HepG2 (cell line): ENCODE measurements around the gene TRAPPC1. TPM values are rescaled to one million over a fixed set of nuclear protein-coding genes. Genes with fewer than 3 reads are reported as not detected.

Experiments used
- GATAD1 ChIP-seq: IDR thresholded peaks from 2 replicates; pipeline ENCODE4 v1.6.1; 2016; ENCODE audit warnings: missing genetic modification reagents, missing compliant biosample characterization
- KLF16 ChIP-seq, 2 experiments: sonication (generic) in 1 of 2; formaldehyde crosslinking in 1 of 2; IDR thresholded peaks; 2 replicates each; pipeline versions ENCODE4 v1.6.1 to v1.8.0; 2016 to 2023; ENCODE audit warnings: missing genetic modification reagents in 2 of 2, missing compliant biosample characterization in 1 of 2
- MYC ChIP-seq: sonication (generic); formaldehyde crosslinking; IDR thresholded peaks from 2 replicates; pipeline ENCODE4 v1.9.0; 2021; ENCODE audit warnings: missing genetic modification reagents, borderline replicate concordance
- RAD21 ChIP-seq: fragments of 450-650 bp; formaldehyde crosslinking; IDR thresholded peaks from 2 replicates; pipeline ENCODE4 v1.5.0; 2020; ENCODE audit warnings: mild to moderate bottlenecking
- SMARCE1 ChIP-seq: fragments of 450-650 bp; IDR thresholded peaks from 2 replicates; pipeline ENCODE4 v1.6.1; 2017; ENCODE audit warnings: borderline replicate concordance
- STAG1 ChIP-seq: sonication (generic); formaldehyde crosslinking; IDR thresholded peaks from 2 replicates; pipeline ENCODE4 v1.4.0; 2020; ENCODE audit warnings: missing genetic modification reagents
- ZBTB38 ChIP-seq: sonication (generic); formaldehyde crosslinking; IDR thresholded peaks from 2 replicates; pipeline ENCODE4 v1.5.1; 2020; ENCODE audit warnings: mild to moderate bottlenecking, missing genetic modification reagents
- ZNF549 ChIP-seq: sonication (generic); formaldehyde crosslinking; IDR thresholded peaks from 2 replicates; pipeline ENCODE4 v1.5.0; 2020; ENCODE audit warnings: missing genetic modification reagents
- ZNF841 ChIP-seq: sonication (generic); formaldehyde crosslinking; IDR thresholded peaks from 2 replicates; pipeline ENCODE4 v1.8.1; 2023; ENCODE audit warnings: missing genetic modification reagents, borderline replicate concordance
- polyA plus RNA-seq, 8 experiments: library from polyadenylated mRNA; depleted of rRNA in 3 of 8; stranded (reverse) in 7 of 8; unstranded in 1 of 8; fragments of >200 nt; fragmentation: Illumina TruSeq in 4 of 8; extraction: Trizol in 4 of 8; gene quantifications; 2 replicates each; pipeline versions ENCODE4 v1.2.1 to v1.2.3, GENCODE V29; 2011 to 2016; ENCODE audit warnings: low read depth in 4 of 8, missing spikeins in 1 of 8, mixed read lengths in 1 of 8; ENCODE audit not compliant: insufficient read depth in 1 of 8
- total RNA-seq, 5 experiments: library from RNA; depleted of rRNA; stranded (reverse); fragments of >200 nt; fragmentation: Illumina TruSeq; extraction: Trizol; gene quantifications; 2 replicates each; pipeline ENCODE4 v1.2.3, GENCODE V29; 2016; ENCODE audit warnings: low read depth in 1 of 5
- TF ChIP-seq, protein P1 (sequence below): sonication (generic); formaldehyde crosslinking; IDR thresholded peaks from 2 replicates; pipeline ENCODE4 v1.5.0; 2020; ENCODE audit warnings: missing genetic modification reagents
- TF ChIP-seq, protein P2 (sequence below): sonication (generic); formaldehyde crosslinking; IDR thresholded peaks from 2 replicates; pipeline ENCODE4 v1.5.1; 2020; ENCODE audit warnings: mild to moderate bottlenecking, missing genetic modification reagents, moderate library complexity
- TF ChIP-seq, protein P3 (sequence below): sonication (generic); formaldehyde crosslinking; conservative IDR thresholded peaks from 2 replicates; pipeline ENCODE4 v1.4.0; 2020; ENCODE audit warnings: missing genetic modification reagents
- TF ChIP-seq, protein P4 (sequence below), 2 experiments: sonication (generic) in 1 of 2; formaldehyde crosslinking in 1 of 2; IDR thresholded peaks; 2 replicates each; pipeline versions ENCODE4 v1.5.1 to v1.6.1; 2011 to 2020; ENCODE audit warnings: borderline replicate concordance in 1 of 2, low read depth in 1 of 2, low read length in 1 of 2, mild to moderate bottlenecking in 1 of 2, missing genetic modification reagents in 1 of 2, moderate library complexity in 1 of 2
- TF ChIP-seq, protein P5 (sequence below): sonication (generic); formaldehyde crosslinking; conservative IDR thresholded peaks from 2 replicates; pipeline ENCODE4 v1.8.0; 2022; ENCODE audit warnings: mild to moderate bottlenecking, moderate library complexity, missing genetic modification reagents
- TF ChIP-seq, protein P6 (sequence below): sonication (generic); formaldehyde crosslinking; IDR thresholded peaks from 2 replicates; pipeline ENCODE4 v1.5.0; 2020; ENCODE audit warnings: mild to moderate bottlenecking, missing genetic modification reagents

Gene TRAPPC1
- total and polyA plus RNA-seq, 2 of the 13 experiments (the other 11 are each of a cell fraction or from before 2014, with no cell fraction given) = 28.1 to 44.9 TPM

DNA sequence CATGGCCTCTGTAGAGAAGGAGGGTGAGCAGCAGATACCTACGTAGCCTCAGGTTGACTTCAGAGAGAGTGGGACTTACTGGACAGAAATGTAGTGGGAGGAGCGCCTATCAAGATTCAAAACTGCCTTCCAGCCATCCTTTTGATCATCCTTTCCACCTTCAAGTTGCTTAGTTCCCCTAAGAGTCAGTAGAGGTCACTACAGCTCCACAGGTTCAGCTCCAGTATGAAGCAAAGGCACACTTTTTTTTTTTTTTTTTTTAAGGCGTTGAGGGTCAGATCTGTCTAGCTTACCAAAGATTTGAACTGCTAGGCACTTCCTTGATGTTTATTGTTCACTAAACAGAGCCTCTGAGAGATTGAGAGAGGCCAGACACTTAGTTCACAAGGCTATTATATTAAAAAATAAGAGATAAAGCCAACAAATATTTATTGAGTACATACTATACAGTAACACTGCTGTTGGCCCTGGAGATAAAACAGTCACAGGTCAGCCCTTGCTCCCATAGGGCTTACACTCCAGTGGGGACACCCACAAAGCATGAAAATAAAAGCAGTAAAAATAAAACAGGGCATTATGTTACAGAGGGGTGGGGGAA is 18.7 kb downstream of the TRAPPC1 start (continued):
- TF ChIP-seq, protein P1, sequence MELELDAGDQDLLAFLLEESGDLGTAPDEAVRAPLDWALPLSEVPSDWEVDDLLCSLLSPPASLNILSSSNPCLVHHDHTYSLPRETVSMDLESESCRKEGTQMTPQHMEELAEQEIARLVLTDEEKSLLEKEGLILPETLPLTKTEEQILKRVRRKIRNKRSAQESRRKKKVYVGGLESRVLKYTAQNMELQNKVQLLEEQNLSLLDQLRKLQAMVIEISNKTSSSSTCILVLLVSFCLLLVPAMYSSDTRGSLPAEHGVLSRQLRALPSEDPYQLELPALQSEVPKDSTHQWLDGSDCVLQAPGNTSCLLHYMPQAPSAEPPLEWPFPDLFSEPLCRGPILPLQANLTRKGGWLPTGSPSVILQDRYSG (CRISPR knock-in tag) = no peak
- peak; percentile 81 for TF ChIP-seq STAG1 (CRISPR knock-in tag)
- TF ChIP-seq SMARCE1 = no peak
- peak; percentile 76 for TF ChIP-seq RAD21
- TF ChIP-seq KLF16 (CRISPR knock-in tag; IDR thresholded peaks at IDR 0.05) = 0 out of 4 replicates have a peak, but pooled peaks of 1 of the 2 experiments have one; percentile 25
- no peak for TF ChIP-seq ZNF841
- TF ChIP-seq, protein P2, sequence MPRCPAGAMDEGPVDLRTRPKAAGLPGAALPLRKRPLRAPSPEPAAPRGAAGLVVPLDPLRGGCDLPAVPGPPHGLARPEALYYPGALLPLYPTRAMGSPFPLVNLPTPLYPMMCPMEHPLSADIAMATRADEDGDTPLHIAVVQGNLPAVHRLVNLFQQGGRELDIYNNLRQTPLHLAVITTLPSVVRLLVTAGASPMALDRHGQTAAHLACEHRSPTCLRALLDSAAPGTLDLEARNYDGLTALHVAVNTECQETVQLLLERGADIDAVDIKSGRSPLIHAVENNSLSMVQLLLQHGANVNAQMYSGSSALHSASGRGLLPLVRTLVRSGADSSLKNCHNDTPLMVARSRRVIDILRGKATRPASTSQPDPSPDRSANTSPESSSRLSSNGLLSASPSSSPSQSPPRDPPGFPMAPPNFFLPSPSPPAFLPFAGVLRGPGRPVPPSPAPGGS (CRISPR knock-in tag) = no peak
- no peak for TF ChIP-seq MYC (CRISPR knock-in tag)
- TF ChIP-seq ZNF549 (CRISPR knock-in tag) = no peak
- TF ChIP-seq, protein P3, sequence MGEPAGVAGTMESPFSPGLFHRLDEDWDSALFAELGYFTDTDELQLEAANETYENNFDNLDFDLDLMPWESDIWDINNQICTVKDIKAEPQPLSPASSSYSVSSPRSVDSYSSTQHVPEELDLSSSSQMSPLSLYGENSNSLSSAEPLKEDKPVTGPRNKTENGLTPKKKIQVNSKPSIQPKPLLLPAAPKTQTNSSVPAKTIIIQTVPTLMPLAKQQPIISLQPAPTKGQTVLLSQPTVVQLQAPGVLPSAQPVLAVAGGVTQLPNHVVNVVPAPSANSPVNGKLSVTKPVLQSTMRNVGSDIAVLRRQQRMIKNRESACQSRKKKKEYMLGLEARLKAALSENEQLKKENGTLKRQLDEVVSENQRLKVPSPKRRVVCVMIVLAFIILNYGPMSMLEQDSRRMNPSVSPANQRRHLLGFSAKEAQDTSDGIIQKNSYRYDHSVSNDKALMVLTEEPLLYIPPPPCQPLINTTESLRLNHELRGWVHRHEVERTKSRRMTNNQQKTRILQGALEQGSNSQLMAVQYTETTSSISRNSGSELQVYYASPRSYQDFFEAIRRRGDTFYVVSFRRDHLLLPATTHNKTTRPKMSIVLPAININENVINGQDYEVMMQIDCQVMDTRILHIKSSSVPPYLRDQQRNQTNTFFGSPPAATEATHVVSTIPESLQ (CRISPR knock-in tag) = no peak
- TF ChIP-seq, protein P4, sequence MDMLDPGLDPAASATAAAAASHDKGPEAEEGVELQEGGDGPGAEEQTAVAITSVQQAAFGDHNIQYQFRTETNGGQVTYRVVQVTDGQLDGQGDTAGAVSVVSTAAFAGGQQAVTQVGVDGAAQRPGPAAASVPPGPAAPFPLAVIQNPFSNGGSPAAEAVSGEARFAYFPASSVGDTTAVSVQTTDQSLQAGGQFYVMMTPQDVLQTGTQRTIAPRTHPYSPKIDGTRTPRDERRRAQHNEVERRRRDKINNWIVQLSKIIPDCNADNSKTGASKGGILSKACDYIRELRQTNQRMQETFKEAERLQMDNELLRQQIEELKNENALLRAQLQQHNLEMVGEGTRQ (IDR thresholded peaks at IDR 0.05; ENCODE audit: low read depth, low read length) = no peak
- TF ChIP-seq, protein P4 (CRISPR knock-in tag; IDR thresholded peaks at IDR 0.05; ENCODE audit: borderline replicate concordance) = no peak
- 0 out of 2 replicates have a peak, but pooled peaks have one; percentile 21 for TF ChIP-seq GATAD1
- TF ChIP-seq, protein P5, sequence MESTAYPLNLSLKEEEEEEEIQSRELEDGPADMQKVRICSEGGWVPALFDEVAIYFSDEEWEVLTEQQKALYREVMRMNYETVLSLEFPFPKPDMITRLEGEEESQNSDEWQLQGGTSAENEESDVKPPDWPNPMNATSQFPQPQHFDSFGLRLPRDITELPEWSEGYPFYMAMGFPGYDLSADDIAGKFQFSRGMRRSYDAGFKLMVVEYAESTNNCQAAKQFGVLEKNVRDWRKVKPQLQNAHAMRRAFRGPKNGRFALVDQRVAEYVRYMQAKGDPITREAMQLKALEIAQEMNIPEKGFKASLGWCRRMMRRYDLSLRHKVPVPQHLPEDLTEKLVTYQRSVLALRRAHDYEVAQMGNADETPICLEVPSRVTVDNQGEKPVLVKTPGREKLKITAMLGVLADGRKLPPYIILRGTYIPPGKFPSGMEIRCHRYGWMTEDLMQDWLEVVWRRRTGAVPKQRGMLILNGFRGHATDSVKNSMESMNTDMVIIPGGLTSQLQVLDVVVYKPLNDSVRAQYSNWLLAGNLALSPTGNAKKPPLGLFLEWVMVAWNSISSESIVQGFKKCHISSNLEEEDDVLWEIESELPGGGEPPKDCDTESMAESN = no peak
- no peak for TF ChIP-seq ZBTB38 (CRISPR knock-in tag)
- TF ChIP-seq, protein P6, sequence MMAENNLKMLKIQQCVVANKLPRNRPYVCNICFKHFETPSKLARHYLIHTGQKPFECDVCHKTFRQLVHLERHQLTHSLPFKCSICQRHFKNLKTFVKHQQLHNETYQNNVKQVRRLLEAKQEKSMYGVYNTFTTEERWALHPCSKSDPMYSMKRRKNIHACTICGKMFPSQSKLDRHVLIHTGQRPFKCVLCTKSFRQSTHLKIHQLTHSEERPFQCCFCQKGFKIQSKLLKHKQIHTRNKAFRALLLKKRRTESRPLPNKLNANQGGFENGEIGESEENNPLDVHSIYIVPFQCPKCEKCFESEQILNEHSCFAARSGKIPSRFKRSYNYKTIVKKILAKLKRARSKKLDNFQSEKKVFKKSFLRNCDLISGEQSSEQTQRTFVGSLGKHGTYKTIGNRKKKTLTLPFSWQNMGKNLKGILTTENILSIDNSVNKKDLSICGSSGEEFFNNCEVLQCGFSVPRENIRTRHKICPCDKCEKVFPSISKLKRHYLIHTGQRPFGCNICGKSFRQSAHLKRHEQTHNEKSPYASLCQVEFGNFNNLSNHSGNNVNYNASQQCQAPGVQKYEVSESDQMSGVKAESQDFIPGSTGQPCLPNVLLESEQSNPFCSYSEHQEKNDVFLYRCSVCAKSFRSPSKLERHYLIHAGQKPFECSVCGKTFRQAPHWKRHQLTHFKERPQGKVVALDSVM = no peak
